ENCODE results near the gene MSRB3. TPM values are rescaled to one million over a fixed set of nuclear protein-coding genes. Genes with fewer than 3 reads are reported as not detected.

Gene MSRB3
- total and polyA plus RNA-seq, 10 of the 15 experiments (the other 5 are each of a cell fraction or from before 2014, with no cell fraction given), result 0.07 to 2.7 (median 1.3) TPM

- Histone ChIP-seq H3K4me1 (ENCODE audit: control insufficient read depth, insufficient read depth, low read length) (no peaks in the 10 kb centered on the region), H3K79me2 (ENCODE audit: control insufficient read depth, insufficient read depth, low read length) (no peaks in the 10 kb centered on the region), H3K9ac (ENCODE audit: control insufficient read depth, insufficient read depth, low read length) (no peak overlapping the region), H3K4me3 (no peak overlapping the region), H3K27me3 (replicated peaks in 1 of 2; ENCODE audit: control insufficient read depth in 2 of 2, insufficient read depth in 2 of 2, low read length in 1 of 2) (no peaks in the 10 kb centered on the region), H3K9me3 (replicated peaks; ENCODE audit: control insufficient read depth, insufficient read depth, low read length) (no peaks in the 10 kb centered on the region), H3K27ac (ENCODE audit: control insufficient read depth, insufficient read depth) (no peak overlapping the region), H2AFZ (ENCODE audit: control insufficient read depth, low read depth, low read length) (no peak overlapping the region), H3K4me2 (ENCODE audit: control insufficient read depth, insufficient read depth) (no peak overlapping the region), H3K36me3 (ENCODE audit: control insufficient read depth in 2 of 2, insufficient read depth in 2 of 2, low read length in 1 of 2) (no peaks in the 10 kb centered on the region), H4K20me1 (ENCODE audit: control insufficient read depth, insufficient read depth) (no peaks in the 10 kb centered on the region)
- ChIA-PET CTCF (interaction anchor here (1.1 kb wide), 1 partner anchor 141 kb away, joined by 5 read pairs; no protein-coding TSS in a partner anchor), RAD21 (ENCODE audit: unreplicated experiment) (no interaction called here), SMC1A (ENCODE audit: uncharacterized antibody, unreplicated experiment) (no interaction called here), POLR2A (no interaction called here)
- 91% methylated on average over 4 of the region's 4 CpGs for WGBS (ENCODE audit: insufficient coverage, insufficient replicate concordance, low lambda C conversion rate, missing lambda C conversion rate)
- ATAC-seq (no peak), DNase-seq (ENCODE audit: low read depth, low spot score) (no peak), FAIRE-seq (no peak)
- in situ Hi-C loops (cut with MboI) (no loop called here), intact Hi-C loops (cut with micrococcal nuclease; ENCODE audit: unreplicated experiment) (no loop called here)
- no peak for TF ChIP-seq CREM (IDR thresholded peaks at IDR 0.05; ENCODE audit: low read depth)
- no peak for TF ChIP-seq SUPT20H (IDR thresholded peaks at IDR 0.05; ENCODE audit: borderline replicate concordance, control insufficient read depth, low read depth, low read length)
- no peak for TF ChIP-seq HDGF (IDR thresholded peaks at IDR 0.05)
- no peak for TF ChIP-seq RUNX3 (IDR thresholded peaks at IDR 0.05; ENCODE audit: low read length)
- TF ChIP-seq SMARCA5 (IDR thresholded peaks at IDR 0.05), result no peak
- no peak for TF ChIP-seq E2F4 (IDR thresholded peaks at IDR 0.05; ENCODE audit: low read depth, low read length)
- no peak for TF ChIP-seq KLF5 (IDR thresholded peaks at IDR 0.05; ENCODE audit: partially characterized antibody)
- TF ChIP-seq USF1 (IDR thresholded peaks at IDR 0.05; ENCODE audit: borderline replicate concordance, extremely low read length, insufficient read depth, low read depth, low read length), result no peak
- no peak for TF ChIP-seq RAD21 (IDR thresholded peaks at IDR 0.05; ENCODE audit: insufficient read depth, low read depth, low read length)
- no TSS peak for BruUV-seq (replicated peaks)
Measured at GRCh38 chr12:65263777-65264176, 14.7 kb upstream of the MSRB3 start.

Measured in GM12878 (cell line).